Retinal pigment epithelial cell (primary cell): ENCODE measurements around the gene KLHL29.

Source experiments
- DNase-seq: peaks from one replicate; pipeline ENCODE4 v3.0.0-alpha.2; 2010; ENCODE audit warnings: low read depth
- H3K4me3 ChIP-seq: 2 replicates; pipeline ENCODE4 v1.5.1; 2011; ENCODE audit warnings: mild to moderate bottlenecking, low read length, control low read depth, moderate library complexity
- TF ChIP-seq, protein P1 (sequence below): conservative IDR thresholded peaks from 2 replicates; pipeline ENCODE4 v1.5.1; 2011; ENCODE audit warnings: low read depth, low read length, control low read depth, inconsistent platforms

The KLHL29 gene

DNA sequence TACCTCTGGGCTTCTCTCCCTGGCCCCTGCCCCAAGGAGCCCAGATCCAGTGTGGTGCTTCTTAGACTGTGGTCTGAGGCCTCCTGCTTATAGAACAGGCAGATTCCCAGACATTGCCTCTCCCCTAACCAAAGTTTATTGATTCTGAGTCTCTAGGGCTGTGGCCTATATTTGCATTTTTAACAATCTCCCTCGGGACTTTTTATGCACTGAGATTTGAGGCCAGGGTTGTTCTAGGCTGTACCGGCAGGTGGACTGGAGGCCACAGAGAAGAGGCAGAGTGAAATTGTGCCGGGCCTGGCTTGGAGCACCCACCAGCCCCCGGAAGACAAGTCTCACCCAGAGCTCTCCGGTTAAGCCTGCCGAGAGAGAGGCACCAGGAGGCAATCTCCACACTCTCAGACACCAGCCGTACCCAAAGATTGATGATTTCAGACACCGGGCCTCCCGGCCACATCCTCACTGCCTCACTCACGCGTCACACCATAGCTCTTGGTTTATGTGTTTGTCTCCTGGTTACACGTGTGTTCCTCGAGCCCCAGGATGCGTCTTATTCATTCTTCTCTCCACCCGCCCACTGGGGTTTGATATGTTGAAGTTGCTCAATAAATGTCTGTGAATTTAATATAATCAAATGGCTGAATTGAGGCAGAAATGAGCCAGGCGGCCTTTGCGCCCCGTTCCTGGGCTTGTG lies 203.7 kb downstream of the KLHL29 start:
- H3K4me3 ChIP-seq: no peak overlapping the region
- DNase-seq: no peak

DNA sequence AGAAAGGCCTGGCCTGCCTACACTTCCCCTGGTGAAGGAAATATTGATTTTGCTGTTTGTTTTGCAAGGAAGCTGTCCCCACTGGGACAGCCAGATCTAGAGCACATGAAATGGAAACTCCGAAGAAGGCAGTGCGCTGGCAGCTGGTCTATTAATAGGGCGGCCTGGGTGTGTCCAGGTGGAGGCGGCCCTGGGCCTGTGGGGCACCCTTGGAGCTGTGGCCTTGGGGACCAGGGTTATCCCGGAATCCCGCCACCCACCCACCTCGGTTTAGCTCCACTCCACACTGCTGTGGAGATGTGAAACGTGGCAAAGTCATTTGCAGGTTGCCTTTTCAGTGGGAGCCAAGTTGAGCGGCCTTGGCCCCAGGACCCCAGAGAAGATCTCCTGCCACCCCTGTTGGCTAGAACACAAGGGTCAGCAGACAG lies 204.3 kb downstream of the KLHL29 start:
- DNase-seq: no peak
- H3K4me3 ChIP-seq: no peak overlapping the region
- TF ChIP-seq, protein P1, sequence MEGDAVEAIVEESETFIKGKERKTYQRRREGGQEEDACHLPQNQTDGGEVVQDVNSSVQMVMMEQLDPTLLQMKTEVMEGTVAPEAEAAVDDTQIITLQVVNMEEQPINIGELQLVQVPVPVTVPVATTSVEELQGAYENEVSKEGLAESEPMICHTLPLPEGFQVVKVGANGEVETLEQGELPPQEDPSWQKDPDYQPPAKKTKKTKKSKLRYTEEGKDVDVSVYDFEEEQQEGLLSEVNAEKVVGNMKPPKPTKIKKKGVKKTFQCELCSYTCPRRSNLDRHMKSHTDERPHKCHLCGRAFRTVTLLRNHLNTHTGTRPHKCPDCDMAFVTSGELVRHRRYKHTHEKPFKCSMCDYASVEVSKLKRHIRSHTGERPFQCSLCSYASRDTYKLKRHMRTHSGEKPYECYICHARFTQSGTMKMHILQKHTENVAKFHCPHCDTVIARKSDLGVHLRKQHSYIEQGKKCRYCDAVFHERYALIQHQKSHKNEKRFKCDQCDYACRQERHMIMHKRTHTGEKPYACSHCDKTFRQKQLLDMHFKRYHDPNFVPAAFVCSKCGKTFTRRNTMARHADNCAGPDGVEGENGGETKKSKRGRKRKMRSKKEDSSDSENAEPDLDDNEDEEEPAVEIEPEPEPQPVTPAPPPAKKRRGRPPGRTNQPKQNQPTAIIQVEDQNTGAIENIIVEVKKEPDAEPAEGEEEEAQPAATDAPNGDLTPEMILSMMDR: no peak

More for the DNA sequence above, 203.7 kb downstream of the KLHL29 start:
- TF ChIP-seq, protein P1: no peak

DNA sequence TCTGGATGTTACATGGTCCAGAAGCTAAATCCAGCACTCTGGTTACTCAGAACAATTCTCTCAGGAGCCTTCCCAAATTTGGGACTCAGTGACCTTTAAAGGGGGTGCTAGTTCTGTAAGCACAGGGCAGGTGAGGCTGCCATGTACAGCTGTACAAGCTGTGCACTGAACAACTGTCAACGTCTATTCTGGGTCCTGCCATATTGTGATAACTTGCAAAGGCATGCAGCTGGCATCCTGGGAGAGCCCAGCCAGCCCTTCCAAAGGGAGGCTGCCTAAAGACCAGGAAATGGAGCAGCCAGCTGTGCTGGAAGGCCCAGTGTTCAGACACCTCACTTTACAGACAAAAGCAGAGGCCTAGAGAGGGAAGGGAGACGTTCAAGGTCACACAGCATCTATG lies 204.8 kb downstream of the KLHL29 start:
- no peak for DNase-seq
- no peak overlapping the region for H3K4me3 ChIP-seq
- TF ChIP-seq, protein P1: no peak

DNA sequence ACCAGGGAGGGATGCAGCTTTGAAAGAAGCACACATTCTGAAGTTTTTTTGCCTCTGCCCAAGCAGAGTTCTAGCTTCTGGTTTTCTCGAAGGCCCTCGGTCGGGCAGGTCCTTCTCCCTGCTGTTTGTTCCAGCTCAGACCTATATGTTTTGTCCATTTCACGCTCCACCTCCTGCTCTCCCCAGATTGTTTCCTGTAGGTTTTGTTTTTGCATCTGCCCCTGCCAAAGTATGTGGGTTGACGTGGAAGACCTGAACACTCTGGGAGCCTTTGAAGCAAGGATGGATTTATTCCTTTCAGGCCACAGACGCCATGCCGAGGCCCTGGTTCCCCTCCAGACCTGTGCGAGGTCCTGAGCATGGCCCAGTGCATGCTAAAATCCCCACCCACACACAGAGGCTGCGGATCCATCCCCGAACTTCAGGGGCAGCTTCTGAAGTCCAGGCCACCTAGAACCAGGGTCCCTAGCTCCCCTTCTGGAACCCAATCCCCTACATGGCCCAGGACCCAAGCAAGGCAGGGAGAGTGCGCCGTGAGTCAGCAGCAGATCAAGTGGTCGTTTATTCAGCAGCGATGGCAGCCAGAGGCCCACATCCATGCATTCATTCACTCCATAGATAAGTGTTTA lies 205.4 kb downstream of the KLHL29 start:
- TF ChIP-seq, protein P1: no peak
- no peak overlapping the region for H3K4me3 ChIP-seq
- DNase-seq: no peak

DNA sequence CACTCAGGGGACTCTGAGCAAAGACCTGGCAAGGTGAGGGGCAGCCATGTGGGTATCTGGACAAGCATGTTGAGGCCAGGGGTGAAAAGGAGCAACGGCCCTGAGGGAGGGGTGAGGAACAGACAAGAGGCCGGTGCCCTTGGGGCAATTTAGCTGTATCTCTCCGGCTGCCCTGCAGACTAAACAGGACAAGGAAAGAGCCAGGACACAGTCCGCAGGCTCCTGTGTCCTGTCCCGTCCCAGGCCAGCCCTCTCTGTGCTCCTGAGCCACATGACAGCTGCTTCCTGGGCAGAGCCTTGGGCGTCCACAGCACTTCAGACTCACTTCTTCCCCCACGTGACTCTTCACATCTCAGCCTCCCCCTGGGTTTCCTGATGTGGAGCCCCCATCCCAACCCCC lies 206.1 kb downstream of the KLHL29 start:
- TF ChIP-seq, protein P1: no peak
- no peak for DNase-seq
- no peak overlapping the region for H3K4me3 ChIP-seq

DNA sequence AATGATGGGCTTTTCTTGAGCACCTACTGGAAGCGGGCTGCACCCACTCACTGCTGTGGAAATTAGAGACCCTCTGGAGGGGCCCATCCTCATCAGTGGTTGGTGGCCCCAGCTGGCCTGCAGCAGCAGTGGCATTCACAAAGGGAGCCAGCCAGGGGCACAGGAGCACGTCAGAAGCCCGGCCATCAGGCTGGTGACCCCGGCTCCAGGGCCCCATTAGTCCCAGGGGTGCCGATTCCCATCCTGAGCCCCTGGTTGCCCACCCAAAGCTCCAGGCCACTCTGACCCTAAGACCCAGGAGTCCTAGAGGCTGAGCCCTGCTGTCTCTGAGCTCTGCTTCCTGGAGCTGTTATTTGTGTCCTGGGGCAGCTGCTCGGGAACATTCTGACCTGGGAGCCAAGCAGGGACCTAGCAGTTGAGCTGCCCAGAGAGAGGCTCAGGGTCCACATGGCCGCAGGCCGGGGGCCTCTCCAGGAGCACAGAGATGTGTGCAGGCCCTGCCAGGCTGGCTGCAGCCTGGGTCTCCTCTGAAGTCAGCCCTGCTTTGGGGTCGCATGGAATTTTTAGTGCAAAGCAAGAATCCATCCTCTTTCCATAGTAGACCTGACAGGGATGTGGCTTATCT lies 207.2 kb downstream of the KLHL29 start:
- no peak for DNase-seq
- TF ChIP-seq, protein P1: no peak
- H3K4me3 ChIP-seq: no peak overlapping the region
